ENCODE measurements around the gene ZFR.

The ZFR gene

GRCh38 chr5:32360906-32361305, 83.6 kb downstream of the ZFR start:
- DNase-seq (ENCODE audit: low read depth in 2 of 2) = no peak

- no peak for DNase-seq (ENCODE audit: low read depth in 2 of 2)
Observed at GRCh38 chr5:32358611-32359010, 85.9 kb downstream of the ZFR start.

GRCh38 chr5:32357658-32358057, 86.9 kb downstream of the ZFR start:
- DNase-seq (ENCODE audit: low read depth in 2 of 2) = no peak

GRCh38 chr5:32355686-32356085, 88.9 kb downstream of the ZFR start:
- no peak for DNase-seq (ENCODE audit: low read depth in 2 of 2)

- no peak for DNase-seq (ENCODE audit: low read depth in 2 of 2)
Observed at GRCh38 chr5:32353420-32353819, 91.1 kb downstream of the ZFR start.

- DNase-seq (ENCODE audit: low read depth in 2 of 2) = no peak
Observed at GRCh38 chr5:32352685-32353084, 91.9 kb downstream of the ZFR start.

GRCh38 chr5:32346869-32347268, 97.7 kb downstream of the ZFR start:
- DNase-seq (ENCODE audit: low read depth in 2 of 2) = no peak

- no peak for DNase-seq (ENCODE audit: low read depth in 2 of 2)
Observed at GRCh38 chr5:32343058-32343672, 101.4 kb downstream of the ZFR start.

- DNase-seq (ENCODE audit: low read depth in 2 of 2) = no peak
Observed at GRCh38 chr5:32342656-32343055, 101.9 kb downstream of the ZFR start.

GRCh38 chr5:32339878-32340277, 104.7 kb downstream of the ZFR start:
- DNase-seq (ENCODE audit: low read depth in 2 of 2) = no peak

- no peak for DNase-seq (ENCODE audit: low read depth in 2 of 2)
Observed at GRCh38 chr5:32339198-32339597, 105.3 kb downstream of the ZFR start.

GRCh38 chr5:32332966-32333365, 111.6 kb downstream of the ZFR start:
- DNase-seq (ENCODE audit: low read depth in 2 of 2) = no peak

- DNase-seq (ENCODE audit: low read depth in 2 of 2) = no peak
Observed at GRCh38 chr5:32332361-32332760, 112.2 kb downstream of the ZFR start.

GRCh38 chr5:32331935-32332274, 112.6 kb downstream of the ZFR start:
- no peak for DNase-seq (ENCODE audit: low read depth in 2 of 2)

- no peak for DNase-seq (ENCODE audit: low read depth in 2 of 2)
Observed at GRCh38 chr5:32331217-32331934, 113.2 kb downstream of the ZFR start.

GRCh38 chr5:32330126-32330971, 114.2 kb downstream of the ZFR start:
- DNase-seq (ENCODE audit: low read depth in 2 of 2) = no peak

GRCh38 chr5:32329395-32329834, 115.1 kb downstream of the ZFR start:
- DNase-seq (ENCODE audit: low read depth in 2 of 2) = no peak

- DNase-seq (ENCODE audit: low read depth in 2 of 2) = no peak
Observed at GRCh38 chr5:32326216-32326772, 118.2 kb downstream of the ZFR start.

- DNase-seq (ENCODE audit: low read depth in 2 of 2) = no peak
Observed at GRCh38 chr5:32325616-32326015, 118.9 kb downstream of the ZFR start.

- DNase-seq (ENCODE audit: low read depth in 2 of 2) = no peak
Observed at GRCh38 chr5:32325062-32325461, 119.5 kb downstream of the ZFR start.

GRCh38 chr5:32323741-32324140, 120.8 kb downstream of the ZFR start:
- DNase-seq (ENCODE audit: low read depth in 2 of 2) = no peak

GRCh38 chr5:32322882-32323281, 121.7 kb downstream of the ZFR start:
- DNase-seq (ENCODE audit: low read depth in 2 of 2) = no peak
